ENCODE measurements around the gene RNF208.

- TF ChIP-seq CTCF (conservative IDR thresholded peaks at IDR 0.05; ENCODE audit: low read length) = peak; percentile 89
- no peak for TF ChIP-seq EZH2phosphoT487 (IDR thresholded peaks at IDR 0.05; ENCODE audit: borderline replicate concordance)
Observed at GRCh38 chr9:137227054-137227852, 5.2 kb upstream of the RNF208 start, which contains the start of gene RNF224.
